Testis (tissue), 3 donors: ENCODE measurements around the gene ADISSP. TPM values are rescaled to one million over a fixed set of nuclear protein-coding genes. Genes with fewer than 3 reads are reported as not detected.
A peak's percentile ranks its signal among the peaks of the same experiment; 100 is the strongest.

Experiments used
- DNase-seq: peaks from one replicate; pipeline ENCODE4 v3.0.0-alpha.2; 2019
- H3K27ac ChIP-seq, 2 donors: fragments of 200-600 bp; sonication (generic); one replicate each; pipeline ENCODE4 v1.5.1; 2019
- H3K27me3 ChIP-seq: fragments of 200-600 bp; sonication (generic); one replicate; pipeline ENCODE4 v1.5.1; 2019
- H3K36me3 ChIP-seq: fragments of 200-600 bp; sonication (generic); one replicate; pipeline ENCODE4 v1.5.1; 2017; ENCODE audit warnings: low read depth; ENCODE audit errors: missing control alignments
- H3K4me1 ChIP-seq: fragments of 200-600 bp; sonication (generic); one replicate; pipeline ENCODE4 v1.5.1; 2019
- H3K4me3 ChIP-seq, 2 donors: fragments of 200-600 bp; sonication (generic); one replicate each; pipeline ENCODE4 v1.5.1; 2017 to 2019
- H3K9me3 ChIP-seq: fragments of 200-600 bp; sonication (generic); one replicate; pipeline ENCODE4 v1.5.1; 2017
- CTCF ChIP-seq, 3 experiments: fragments of 450-650 bp in 2 of 3; fragments of 200-600 bp in 1 of 3; sonication (generic) in 1 of 3; IDR thresholded peaks; one replicate each; pipeline ENCODE4 v1.5.1; 2016 to 2019; ENCODE audit warnings: antibody characterized with exemption in 3 of 3, mild to moderate bottlenecking in 2 of 3, moderate library complexity in 1 of 3
- POLR2A ChIP-seq: fragments of 450-650 bp; IDR thresholded peaks from one replicate; pipeline ENCODE4 v1.6.1; 2017; ENCODE audit warnings: antibody characterized with exemption, mild to moderate bottlenecking, moderate library complexity
- WGBS, 2 donors: methylation state at CpG; one replicate each; pipeline ENCODE4 v1.1.5; 2018; 5-methylcytosine and 5-hydroxymethylcytosine counted together
- intact Hi-C: fragments of 100-400 bp; cut with DNase I; formaldehyde crosslinking; loops from one replicate; pipeline ENCODE4 v1.15.1; 2023; ENCODE audit warnings: low total_unique reads
- polyA plus RNA-seq: library from polyadenylated mRNA; stranded (reverse); fragments of 350-450 nt; fragmentation: Illumina TruSeq; extraction: RNeasy Lipid Tissue Mini Kit (QIAGEN cat#74804); gene quantifications from one replicate; pipeline ENCODE4 v1.2.3, GENCODE V29; 2014; ENCODE audit warnings: low read depth, low replicate concordance; ENCODE audit not compliant: insufficient read depth
- total RNA-seq, 2 donors: library from RNA; depleted of rRNA; stranded (reverse); fragments of >200 nt; gene quantifications; one replicate each; pipeline ENCODE4 v1.2.3, GENCODE V29; 2016

ADISSP gene
- total and polyA plus RNA-seq, 3 donors from 2014 or later = 17.6 to 36.5 (median 19.7) TPM

- intact Hi-C loops = no loop called here
- H3K4me3 ChIP-seq = peak overlapping the region; percentile 45 to 49
- H3K4me1 ChIP-seq = no peaks in the 10 kb centered on the region
- TF ChIP-seq CTCF (IDR thresholded peaks at IDR 0.05) (no peak), POLR2A (no peak)
- 45 to 48% methylated on average over 18 to 20 of the region's 20 CpGs for WGBS, 2 donors
- no peaks in the 10 kb centered on the region for H3K27me3 ChIP-seq
- H3K9me3 ChIP-seq = no peaks in the 10 kb centered on the region
- DNase-seq = no peak
- H3K36me3 ChIP-seq = no peaks in the 10 kb centered on the region
- H3K27ac ChIP-seq = peak overlapping the region; percentile 25 to 32
Observed at GRCh38 chr20:3733119-3733995, 34.2 kb downstream of the ADISSP start.

- Histone ChIP-seq H3K9me3 (no peaks in the 10 kb centered on the region), H3K27me3 (no peaks in the 10 kb centered on the region), H3K27ac (peak within 1 kb of the TSS; percentile 32 to 41), H3K36me3 (no peaks in the 10 kb centered on the region), H3K4me1 (peaks cover 4% of the 10 kb centered on the region), H3K4me3 (peak within 1 kb of the TSS; percentile 45 to 49)
- 5 to 28% methylated on average over 2 to 40 of the region's 67 CpGs for WGBS, 2 donors
- TF ChIP-seq CTCF (IDR thresholded peaks at IDR 0.05) (no peak), POLR2A (no peak)
- intact Hi-C loops = no loop called here
- no peak for DNase-seq
Observed at GRCh38 chr20:3732327-3733118, 35.0 kb downstream of the ADISSP start, which contains the start of gene HSPA12B. Gene HSPA12B, plus strand, starts transcription at chr20:3732685. Its CDS starts 5,990 bp downstream, at chr20:3738675.

GRCh38 chr20:3731944-3732326, 35.6 kb downstream of the ADISSP start:
- no peak for DNase-seq
- Histone ChIP-seq H3K27ac (peak overlapping the region in 1 of 2 donors; percentile 41), H3K27me3 (no peaks in the 10 kb centered on the region), H3K36me3 (no peaks in the 10 kb centered on the region), H3K4me1 (peaks cover 4% of the 10 kb centered on the region), H3K9me3 (no peaks in the 10 kb centered on the region), H3K4me3 (peak overlapping the region; percentile 25 to 45)
- TF ChIP-seq POLR2A = no peak
- TF ChIP-seq CTCF (IDR thresholded peaks at IDR 0.05) = no peak
- 41 to 48% methylated on average over 13 to 16 of the region's 16 CpGs for WGBS, 2 donors
- intact Hi-C loops = no loop called here

- intact Hi-C loops = no loop called here
- Histone ChIP-seq H3K27ac (no peak overlapping the region), H3K36me3 (no peaks in the 10 kb centered on the region), H3K4me1 (peaks cover 4% of the 10 kb centered on the region), H3K4me3 (no peak overlapping the region), H3K9me3 (no peaks in the 10 kb centered on the region), H3K27me3 (no peaks in the 10 kb centered on the region)
- no peak for TF ChIP-seq POLR2A
- TF ChIP-seq CTCF (IDR thresholded peaks at IDR 0.05) = no peak
- no peak for DNase-seq
- WGBS, 2 donors = 84 to 87% methylated on average over 12 of the region's 12 CpGs
Observed at GRCh38 chr20:3730803-3731672, 36.5 kb downstream of the ADISSP start.
